ENCODE results near the gene TOX2. TPM values are rescaled to one million over a fixed set of nuclear protein-coding genes. Genes with fewer than 3 reads are reported as not detected.

Gene TOX2
- total RNA-seq, 1 donor from 2014 or later = not detected

DNA sequence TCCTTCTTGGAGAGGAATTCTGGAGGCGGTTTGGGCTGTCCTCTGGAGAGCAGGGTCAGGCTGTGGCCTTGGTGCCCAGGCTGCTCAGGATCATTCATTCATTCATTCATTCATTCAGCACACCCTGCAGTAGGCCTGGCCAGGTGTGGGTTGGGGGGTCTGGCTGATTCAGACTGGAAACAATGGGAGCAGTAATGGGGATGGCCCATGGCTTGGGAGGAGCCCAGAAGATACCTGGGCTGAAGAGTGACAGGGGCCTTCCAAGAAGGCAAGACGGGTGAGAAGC is 31.5 kb downstream of the TOX2 start:
- Histone ChIP-seq H3K9ac (ENCODE audit: low read depth in 1 of 3, low read length in 3 of 3) (no peak overlapping the region), H3K9me3 (ENCODE audit: control insufficient read depth in 3 of 3, low read length in 3 of 3) (no peaks in the 10 kb centered on the region), H3K4me3 (ENCODE audit: low read length in 3 of 3) (no peak overlapping the region), H3K27ac (ENCODE audit: low read depth, low read length) (no peak overlapping the region), H3K27me3 (ENCODE audit: control insufficient read depth in 3 of 3, insufficient read depth in 3 of 3, low read length in 3 of 3) (peaks cover 3 to 8% (median 4%) of the 10 kb centered on the region in 3 donors), H3K4me1 (ENCODE audit: control insufficient read depth in 3 of 3, insufficient read depth in 3 of 3, low read length in 3 of 3) (peaks cover 0 to 6% (median 2%) of the 10 kb centered on the region in 3 donors), H3K36me3 (ENCODE audit: control insufficient read depth in 3 of 3, insufficient read depth in 3 of 3, low read length in 3 of 3) (no peaks in the 10 kb centered on the region)

- Histone ChIP-seq H3K27ac (ENCODE audit: low read depth, low read length) (no peak overlapping the region), H3K4me1 (ENCODE audit: control insufficient read depth in 3 of 3, insufficient read depth in 3 of 3, low read length in 3 of 3) (peaks cover 0 to 6% (median 0%) of the 10 kb centered on the region in 3 donors), H3K27me3 (ENCODE audit: control insufficient read depth in 3 of 3, insufficient read depth in 3 of 3, low read length in 3 of 3) (peaks cover 3 to 8% (median 4%) of the 10 kb centered on the region in 3 donors), H3K4me3 (ENCODE audit: low read length in 3 of 3) (no peak overlapping the region), H3K9me3 (ENCODE audit: control insufficient read depth in 3 of 3, low read length in 3 of 3) (no peaks in the 10 kb centered on the region), H3K9ac (ENCODE audit: low read depth in 1 of 3, low read length in 3 of 3) (no peak overlapping the region), H3K36me3 (ENCODE audit: control insufficient read depth in 3 of 3, insufficient read depth in 3 of 3, low read length in 3 of 3) (no peaks in the 10 kb centered on the region)
These were observed 32.1 kb downstream of the TOX2 start for GRCh38 chr20:43946659-43947315.

GRCh38 chr20:43947316-43947710 is 32.7 kb downstream of the TOX2 start:
- H3K27me3 ChIP-seq (ENCODE audit: control insufficient read depth in 3 of 3, insufficient read depth in 3 of 3, low read length in 3 of 3) = peaks cover 3 to 10% (median 4%) of the 10 kb centered on the region in 3 donors
- no peak overlapping the region for H3K27ac ChIP-seq (ENCODE audit: low read depth, low read length)
- no peak overlapping the region for H3K4me3 ChIP-seq (ENCODE audit: low read length in 3 of 3)
- no peaks in the 10 kb centered on the region for H3K36me3 ChIP-seq (ENCODE audit: control insufficient read depth in 3 of 3, insufficient read depth in 3 of 3, low read length in 3 of 3)
- H3K9ac ChIP-seq (ENCODE audit: low read depth in 1 of 3, low read length in 3 of 3) = no peak overlapping the region
- H3K4me1 ChIP-seq (ENCODE audit: control insufficient read depth in 3 of 3, insufficient read depth in 3 of 3, low read length in 3 of 3) = peaks cover 0 to 6% (median 0%) of the 10 kb centered on the region in 3 donors
- H3K9me3 ChIP-seq (ENCODE audit: control insufficient read depth in 3 of 3, low read length in 3 of 3) = no peaks in the 10 kb centered on the region

- no peak overlapping the region for H3K4me3 ChIP-seq (ENCODE audit: low read length in 3 of 3)
- H3K4me1 ChIP-seq (ENCODE audit: control insufficient read depth in 3 of 3, insufficient read depth in 3 of 3, low read length in 3 of 3) = no peaks in the 10 kb centered on the region
- no peak overlapping the region for H3K27ac ChIP-seq (ENCODE audit: low read depth, low read length)
- H3K27me3 ChIP-seq (ENCODE audit: control insufficient read depth in 3 of 3, insufficient read depth in 3 of 3, low read length in 3 of 3) = peaks cover 3 to 10% (median 4%) of the 10 kb centered on the region in 3 donors
- H3K36me3 ChIP-seq (ENCODE audit: control insufficient read depth in 3 of 3, insufficient read depth in 3 of 3, low read length in 3 of 3) = no peaks in the 10 kb centered on the region
- H3K9ac ChIP-seq (ENCODE audit: low read depth in 1 of 3, low read length in 3 of 3) = no peak overlapping the region
- H3K9me3 ChIP-seq (ENCODE audit: control insufficient read depth in 3 of 3, low read length in 3 of 3) = no peaks in the 10 kb centered on the region
These were observed 33.8 kb downstream of the TOX2 start for GRCh38 chr20:43948455-43948854.

- peaks cover 3 to 10% (median 4%) of the 10 kb centered on the region in 3 donors for H3K27me3 ChIP-seq (ENCODE audit: control insufficient read depth in 3 of 3, insufficient read depth in 3 of 3, low read length in 3 of 3)
- no peaks in the 10 kb centered on the region for H3K36me3 ChIP-seq (ENCODE audit: control insufficient read depth in 3 of 3, insufficient read depth in 3 of 3, low read length in 3 of 3)
- H3K27ac ChIP-seq (ENCODE audit: low read depth, low read length) = no peak overlapping the region
- no peak overlapping the region for H3K9ac ChIP-seq (ENCODE audit: low read depth in 1 of 3, low read length in 3 of 3)
- H3K9me3 ChIP-seq (ENCODE audit: control insufficient read depth in 3 of 3, low read length in 3 of 3) = no peaks in the 10 kb centered on the region
- H3K4me1 ChIP-seq (ENCODE audit: control insufficient read depth in 3 of 3, insufficient read depth in 3 of 3, low read length in 3 of 3) = peaks cover 0 to 2% (median 0%) of the 10 kb centered on the region in 3 donors
- H3K4me3 ChIP-seq (ENCODE audit: low read length in 3 of 3) = no peak overlapping the region
These were observed 34.6 kb downstream of the TOX2 start for GRCh38 chr20:43949248-43949647.

GRCh38 chr20:43949741-43950618 is 35.3 kb downstream of the TOX2 start:
- no peaks in the 10 kb centered on the region for H3K36me3 ChIP-seq (ENCODE audit: control insufficient read depth in 3 of 3, insufficient read depth in 3 of 3, low read length in 3 of 3)
- H3K4me1 ChIP-seq (ENCODE audit: control insufficient read depth in 3 of 3, insufficient read depth in 3 of 3, low read length in 3 of 3) = peaks cover 3 to 8% (median 3%) of the 10 kb centered on the region in 3 donors
- H3K27ac ChIP-seq (ENCODE audit: low read depth, low read length) = no peak overlapping the region
- H3K9me3 ChIP-seq (ENCODE audit: control insufficient read depth in 3 of 3, low read length in 3 of 3) = no peaks in the 10 kb centered on the region
- no peak overlapping the region for H3K4me3 ChIP-seq (ENCODE audit: low read length in 3 of 3)
- H3K9ac ChIP-seq (ENCODE audit: low read depth in 1 of 3, low read length in 3 of 3) = no peak overlapping the region
- H3K27me3 ChIP-seq (ENCODE audit: control insufficient read depth in 3 of 3, insufficient read depth in 3 of 3, low read length in 3 of 3) = peaks cover 3 to 10% (median 4%) of the 10 kb centered on the region in 3 donors

GRCh38 chr20:43953919-43954592 is 39.4 kb downstream of the TOX2 start:
- no peaks in the 10 kb centered on the region for H3K9me3 ChIP-seq (ENCODE audit: control insufficient read depth in 3 of 3, low read length in 3 of 3)
- no peaks in the 10 kb centered on the region for H3K36me3 ChIP-seq (ENCODE audit: control insufficient read depth in 3 of 3, insufficient read depth in 3 of 3, low read length in 3 of 3)
- H3K4me3 ChIP-seq (ENCODE audit: low read length in 3 of 3) = no peak overlapping the region
- peaks cover 0 to 4% (median 0%) of the 10 kb centered on the region in 3 donors for H3K27me3 ChIP-seq (ENCODE audit: control insufficient read depth in 3 of 3, insufficient read depth in 3 of 3, low read length in 3 of 3)
- no peak overlapping the region for H3K27ac ChIP-seq (ENCODE audit: low read depth, low read length)
- peaks cover 13 to 23% (median 19%) of the 10 kb centered on the region in 3 donors for H3K4me1 ChIP-seq (ENCODE audit: control insufficient read depth in 3 of 3, insufficient read depth in 3 of 3, low read length in 3 of 3)
- no peak overlapping the region for H3K9ac ChIP-seq (ENCODE audit: low read depth in 1 of 3, low read length in 3 of 3)

DNA sequence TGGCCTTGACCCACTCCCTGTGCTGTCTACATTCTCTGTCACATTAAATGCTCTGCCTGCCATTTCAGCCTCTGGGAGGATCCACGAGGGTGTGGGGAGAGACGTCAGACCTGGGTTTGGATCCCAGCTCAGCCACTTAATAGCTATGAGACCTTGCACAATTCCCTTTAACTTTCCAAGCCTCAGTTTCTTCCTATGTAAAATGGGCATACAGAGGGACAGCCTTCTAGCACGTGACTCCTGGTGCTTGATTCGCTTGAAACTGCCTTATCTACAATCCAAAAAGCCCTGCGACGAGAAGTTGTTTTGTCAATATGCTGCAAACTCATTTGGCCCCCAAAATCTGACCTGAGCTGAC is 40.0 kb downstream of the TOX2 start:
- H3K4me1 ChIP-seq (ENCODE audit: control insufficient read depth in 3 of 3, insufficient read depth in 3 of 3, low read length in 3 of 3) = peaks cover 14 to 25% (median 25%) of the 10 kb centered on the region in 3 donors
- H3K9me3 ChIP-seq (ENCODE audit: control insufficient read depth in 3 of 3, low read length in 3 of 3) = no peaks in the 10 kb centered on the region
- no peak overlapping the region for H3K9ac ChIP-seq (ENCODE audit: low read depth in 1 of 3, low read length in 3 of 3)
- no peaks in the 10 kb centered on the region for H3K36me3 ChIP-seq (ENCODE audit: control insufficient read depth in 3 of 3, insufficient read depth in 3 of 3, low read length in 3 of 3)
- H3K4me3 ChIP-seq (ENCODE audit: low read length in 3 of 3) = no peak overlapping the region
- H3K27me3 ChIP-seq (ENCODE audit: control insufficient read depth in 3 of 3, insufficient read depth in 3 of 3, low read length in 3 of 3) = peaks cover 0 to 4% (median 0%) of the 10 kb centered on the region in 3 donors
- no peak overlapping the region for H3K27ac ChIP-seq (ENCODE audit: low read depth, low read length)

DNA sequence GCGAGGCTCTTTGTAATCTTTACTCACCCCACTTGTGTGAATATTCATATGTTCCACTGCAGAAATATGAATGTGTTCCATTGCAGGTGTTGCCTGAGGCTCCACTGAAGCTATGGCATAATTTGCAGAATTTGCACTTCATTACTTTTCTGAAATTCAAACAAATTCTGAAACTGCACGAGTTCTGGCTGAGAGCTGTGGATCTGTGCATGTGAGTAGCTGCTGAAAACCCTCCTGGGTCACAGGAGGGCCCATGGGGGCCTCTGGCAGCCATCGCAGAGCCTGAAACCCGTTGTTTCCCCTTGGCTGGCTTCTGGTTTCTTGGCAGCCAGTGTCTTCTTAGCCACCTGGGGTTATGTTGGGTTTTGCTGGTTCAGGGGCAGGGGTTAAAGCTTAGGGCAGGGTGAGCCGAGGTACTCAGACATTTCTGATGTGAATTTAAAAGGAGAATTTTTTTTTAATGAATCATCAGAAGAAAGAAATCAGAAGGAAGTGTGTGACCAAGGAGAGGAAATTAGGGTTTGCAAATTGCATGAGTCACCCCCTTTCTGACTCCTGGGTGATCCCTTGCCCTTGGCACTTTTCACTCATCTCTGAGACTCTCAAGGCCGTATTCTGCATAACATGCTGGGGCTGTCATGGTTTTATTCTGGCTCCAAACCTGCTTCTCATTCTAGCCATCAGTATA is 40.6 kb downstream of the TOX2 start:
- H3K27me3 ChIP-seq (ENCODE audit: control insufficient read depth in 3 of 3, insufficient read depth in 3 of 3, low read length in 3 of 3) = peaks cover 0 to 5% (median 0%) of the 10 kb centered on the region in 3 donors
- H3K9ac ChIP-seq (ENCODE audit: low read depth in 1 of 3, low read length in 3 of 3) = no peak overlapping the region
- H3K4me1 ChIP-seq (ENCODE audit: control insufficient read depth in 3 of 3, insufficient read depth in 3 of 3, low read length in 3 of 3) = peaks cover 14 to 30% (median 25%) of the 10 kb centered on the region in 3 donors
- H3K27ac ChIP-seq (ENCODE audit: low read depth, low read length) = no peak overlapping the region
- no peaks in the 10 kb centered on the region for H3K36me3 ChIP-seq (ENCODE audit: control insufficient read depth in 3 of 3, insufficient read depth in 3 of 3, low read length in 3 of 3)
- H3K4me3 ChIP-seq (ENCODE audit: low read length in 3 of 3) = no peak overlapping the region
- H3K9me3 ChIP-seq (ENCODE audit: control insufficient read depth in 3 of 3, low read length in 3 of 3) = no peaks in the 10 kb centered on the region

Data from skeletal muscle tissue (tissue), 4 donors.